ENCODE measurements around the gene FBXO38.

The FBXO38 gene

GRCh38 chr5:148477429-148477828 is 93.7 kb downstream of the FBXO38 start:
- no peak for DNase-seq (ENCODE audit: low read depth in 2 of 2)

GRCh38 chr5:148482196-148482595 is 98.4 kb downstream of the FBXO38 start:
- DNase-seq (ENCODE audit: low read depth in 2 of 2): no peak

GRCh38 chr5:148482697-148483462 is 99.1 kb downstream of the FBXO38 start:
- DNase-seq (ENCODE audit: low read depth in 2 of 2): peak; percentile 24 to 36

GRCh38 chr5:148483750-148484149 is 100.0 kb downstream of the FBXO38 start:
- no peak for DNase-seq (ENCODE audit: low read depth in 2 of 2)

- no peak for DNase-seq (ENCODE audit: low read depth in 2 of 2)
Measured at GRCh38 chr5:148484651-148485050, 100.9 kb downstream of the FBXO38 start.

GRCh38 chr5:148486456-148486855 is 102.7 kb downstream of the FBXO38 start:
- DNase-seq (ENCODE audit: low read depth in 2 of 2): no peak

GRCh38 chr5:148488757-148489156 is 105.0 kb downstream of the FBXO38 start:
- DNase-seq (ENCODE audit: low read depth in 2 of 2): no peak

- DNase-seq (ENCODE audit: low read depth in 2 of 2): no peak
Measured at GRCh38 chr5:148491015-148491792, 107.4 kb downstream of the FBXO38 start.

GRCh38 chr5:148491793-148492184 is 108.0 kb downstream of the FBXO38 start:
- no peak for DNase-seq (ENCODE audit: low read depth in 2 of 2)

GRCh38 chr5:148492351-148492750 is 108.6 kb downstream of the FBXO38 start:
- no peak for DNase-seq (ENCODE audit: low read depth in 2 of 2)
